HCT116 (cell line): ENCODE results near the gene SIRPB1. TPM values are rescaled to one million over a fixed set of nuclear protein-coding genes. Genes with fewer than 3 reads are reported as not detected.

Source experiments
- ATAC-seq: fragments of 200-7000 bp; cut with Tn5 transposase; 2 replicates; pipeline ENCODE4 v1.9.1; 2020; ENCODE audit warnings: mild to moderate bottlenecking, moderate library complexity
- BruUV-seq: library from RNA; stranded (reverse); fragments of 400-500 nt; replicated peaks from 2 replicates; lab custom pipeline; 2021; lab: Mats Ljungman, UMichigan
- CTCF ChIA-PET: fragments of 300-600 bp; sonication (Branson Sonifier 250); formaldehyde crosslinking; loops from one replicate; lab custom pipeline; 2021; ENCODE audit warnings: antibody characterized with exemption; lab: Charles Lee
- POLR2A ChIA-PET: fragments of 300-600, 350-600 bp; sonication (Branson Sonifier 250); formaldehyde crosslinking; loops from one replicate; lab custom pipeline; 2021; ENCODE audit warnings: antibody characterized with exemption; lab: Charles Lee
- RAD21 ChIA-PET, 2 experiments: fragments of 300-600 bp; sonication (Branson Sonifier 250); formaldehyde crosslinking; loops; one replicate each; lab custom pipeline; 2023; ENCODE audit warnings: low total read pairs in 2 of 2; ENCODE audit not compliant: uncharacterized antibody in 2 of 2, unreplicated experiment in 2 of 2, low non-redundant PET in 1 of 2; lab: Charles Lee
- DNase-seq: peaks from one replicate; pipeline ENCODE4 v3.0.0-alpha.2; 2010; ENCODE audit warnings: low read depth, low spot score
- H2AFZ ChIP-seq: fragments of 200-600 bp; shearing (Covaris generic), sonication (generic); 2 replicates; pipeline ENCODE4 v1.6.1; 2017; ENCODE audit warnings: low read depth, mixed run types, mixed read lengths, antibody characterized with exemption, low read length; ENCODE audit not compliant: poor library complexity, severe bottlenecking
- H3K27ac ChIP-seq: 2 replicates; pipeline ENCODE4 v1.5.1; 2012; ENCODE audit warnings: low read depth, low read length
- H3K27me3 ChIP-seq: fragments of 200-600 bp; sonication (generic); 2 replicates; pipeline ENCODE4 v1.6.1; 2016; ENCODE audit warnings: mixed run types, low read length, mixed read lengths; ENCODE audit not compliant: insufficient read depth
- H3K36me3 ChIP-seq, 2 experiments: fragments of 200-500 bp in 1 of 2; fragments of 200-600 bp in 1 of 2; sonication (Bioruptor generic) in 1 of 2; sonication (generic) in 1 of 2; 2 replicates each; pipeline versions ENCODE4 v1.5.1 to v1.6.1; 2014 to 2016; ENCODE audit warnings: low read length in 2 of 2, inconsistent platforms in 1 of 2, mixed read lengths in 1 of 2, mixed run types in 1 of 2; ENCODE audit not compliant: insufficient read depth in 2 of 2, control insufficient read depth in 1 of 2
- H3K4me1 ChIP-seq, 2 experiments: fragments of 200-600 bp in 1 of 2; sonication (generic) in 1 of 2; 2 replicates each; pipeline versions ENCODE4 v1.5.1 to v1.6.1; 2012 to 2017; ENCODE audit warnings: low read length in 2 of 2, inconsistent platforms in 1 of 2, mild to moderate bottlenecking in 1 of 2, mixed read lengths in 1 of 2, mixed run types in 1 of 2, moderate library complexity in 1 of 2; ENCODE audit not compliant: insufficient read depth in 2 of 2, control insufficient read depth in 1 of 2
- H3K4me2 ChIP-seq: fragments of 200-600 bp; sonication (generic); 2 replicates; pipeline ENCODE4 v1.6.1; 2017; ENCODE audit warnings: mixed run types, low read length, mixed read lengths
- H3K4me3 ChIP-seq, 2 experiments: fragments of 200-600 bp in 1 of 2; sonication (generic) in 1 of 2; replicated peaks in 1 of 2; 2 replicates each; pipeline ENCODE4 v1.5.1; 2011 to 2016; ENCODE audit warnings: low read length in 2 of 2, control low read depth in 1 of 2, low read depth in 1 of 2, mild to moderate bottlenecking in 1 of 2, mixed read lengths in 1 of 2, mixed run types in 1 of 2
- H3K79me2 ChIP-seq: fragments of 200-600 bp; sonication (generic); 2 replicates; pipeline ENCODE4 v1.6.1; 2017; ENCODE audit warnings: mild to moderate bottlenecking, mixed run types, low read length, moderate library complexity, mixed read lengths; ENCODE audit not compliant: insufficient read depth
- H3K9ac ChIP-seq: fragments of 200-600 bp; sonication (generic); 2 replicates; pipeline ENCODE4 v1.6.1; 2016; ENCODE audit warnings: low read length, mixed read lengths
- H3K9me2 ChIP-seq: fragments of 200-600 bp; sonication (generic), shearing (Covaris generic); 2 replicates; pipeline ENCODE4 v1.6.1; 2017; ENCODE audit warnings: mixed run types, mild to moderate bottlenecking, moderate library complexity; ENCODE audit not compliant: insufficient read depth
- H3K9me3 ChIP-seq, 2 experiments: fragments of 200-500 bp in 1 of 2; fragments of 200-600 bp in 1 of 2; sonication (Bioruptor generic) in 1 of 2; sonication (generic) in 1 of 2; 2 replicates each; pipeline ENCODE4 v1.6.1; 2014 to 2017; ENCODE audit warnings: low read length in 2 of 2, mixed read lengths in 2 of 2, inconsistent platforms in 1 of 2, low read depth in 1 of 2, mild to moderate bottlenecking in 1 of 2, mixed run types in 1 of 2, moderate library complexity in 1 of 2; ENCODE audit not compliant: control insufficient read depth in 1 of 2, insufficient read depth in 1 of 2
- H4K20me1 ChIP-seq: fragments of 200-600 bp; sonication (generic), shearing (Covaris generic); 2 replicates; pipeline ENCODE4 v1.6.1; 2017; ENCODE audit warnings: mixed run types, mild to moderate bottlenecking, moderate library complexity; ENCODE audit not compliant: insufficient read depth
- CBX3 ChIP-seq: IDR thresholded peaks from 2 replicates; pipeline ENCODE4 v1.6.1; 2012; ENCODE audit warnings: low read depth
- EGR1 ChIP-seq: IDR thresholded peaks from 2 replicates; pipeline ENCODE4 v1.6.1; 2012; ENCODE audit warnings: low read depth
- ELF1 ChIP-seq: IDR thresholded peaks from 2 replicates; pipeline ENCODE4 v1.6.1; 2012; ENCODE audit warnings: low read depth, borderline replicate concordance
- EZH2 ChIP-seq: fragments of 200-600 bp; sonication (generic); IDR thresholded peaks from 2 replicates; pipeline ENCODE4 v1.6.1; 2017; ENCODE audit warnings: antibody characterized with exemption, mixed run types
- JUND ChIP-seq: IDR thresholded peaks from 2 replicates; pipeline ENCODE4 v1.6.1; 2012
- POLR2A ChIP-seq: IDR thresholded peaks from 2 replicates; pipeline ENCODE4 v1.7.0; 2011; ENCODE audit warnings: borderline replicate concordance; ENCODE audit not compliant: insufficient read depth, insufficient read length; ENCODE audit errors: extremely low read depth
- POLR2AphosphoS5 ChIP-seq: IDR thresholded peaks from 2 replicates; pipeline ENCODE4 v1.6.1; 2011; ENCODE audit warnings: mild to moderate bottlenecking, low read depth, low read length, moderate library complexity
- SIN3A ChIP-seq: IDR thresholded peaks from 2 replicates; pipeline ENCODE4 v1.6.1; 2012; ENCODE audit warnings: low read depth
- SRF ChIP-seq: IDR thresholded peaks from 2 replicates; pipeline ENCODE4 v1.6.1; 2012; ENCODE audit warnings: low read depth
- TCF7L2 ChIP-seq: IDR thresholded peaks from 2 replicates; pipeline ENCODE4 v1.7.0; 2011; ENCODE audit warnings: borderline replicate concordance, inconsistent platforms; ENCODE audit not compliant: insufficient read depth, insufficient read length; ENCODE audit errors: extremely low read depth
- YY1 ChIP-seq: IDR thresholded peaks from 2 replicates; pipeline ENCODE4 v1.6.1; 2011; ENCODE audit warnings: low read length, low read depth, moderate library complexity, mild to moderate bottlenecking; ENCODE audit not compliant: insufficient replicate concordance; ENCODE audit errors: extremely low read depth
- ZFX ChIP-seq: fragments of 450-650 bp; IDR thresholded peaks from 2 replicates; pipeline ENCODE4 v1.6.1; 2017
- intact Hi-C: fragments of 100-400 bp; cut with micrococcal nuclease; formaldehyde crosslinking; loops from 2 replicates; pipeline ENCODE4 v1.10.0; 2022
- total RNA-seq: library from RNA; stranded (reverse); gene quantifications from one replicate; pipeline ENCODE4 v1.2.1, GENCODE V29; 2021; ENCODE audit not compliant: unreplicated experiment
- TF ChIP-seq, protein P1 (sequence below), 3 experiments: fragments of 200-600 bp in 1 of 3; sonication (generic) in 1 of 3; IDR thresholded peaks in 2 of 3; conservative IDR thresholded peaks in 1 of 3; 2 replicates each; pipeline ENCODE4 v1.5.1; 2012 to 2017; ENCODE audit warnings: low read depth in 2 of 3, low read length in 2 of 3, antibody characterized with exemption in 1 of 3, borderline replicate concordance in 1 of 3, control low read depth in 1 of 3, mild to moderate bottlenecking in 1 of 3, mixed read lengths in 1 of 3, mixed run types in 1 of 3, moderate library complexity in 1 of 3; ENCODE audit not compliant: insufficient read depth in 1 of 3
- TF ChIP-seq, protein P2 (sequence below): IDR thresholded peaks from 2 replicates; pipeline ENCODE4 v1.6.1; 2012
- TF ChIP-seq, protein P3 (sequence below): IDR thresholded peaks from 2 replicates; pipeline ENCODE4 v1.6.1; 2011; ENCODE audit warnings: mild to moderate bottlenecking, low read length, moderate library complexity; ENCODE audit not compliant: insufficient replicate concordance; ENCODE audit errors: extremely low read depth
- TF ChIP-seq, protein P4 (sequence below): IDR thresholded peaks from 2 replicates; pipeline ENCODE4 v1.6.1; 2012; ENCODE audit warnings: low read depth

The SIRPB1 gene
- total RNA-seq, 1 experiment from 2014 or later = 1.9 TPM

DNA sequence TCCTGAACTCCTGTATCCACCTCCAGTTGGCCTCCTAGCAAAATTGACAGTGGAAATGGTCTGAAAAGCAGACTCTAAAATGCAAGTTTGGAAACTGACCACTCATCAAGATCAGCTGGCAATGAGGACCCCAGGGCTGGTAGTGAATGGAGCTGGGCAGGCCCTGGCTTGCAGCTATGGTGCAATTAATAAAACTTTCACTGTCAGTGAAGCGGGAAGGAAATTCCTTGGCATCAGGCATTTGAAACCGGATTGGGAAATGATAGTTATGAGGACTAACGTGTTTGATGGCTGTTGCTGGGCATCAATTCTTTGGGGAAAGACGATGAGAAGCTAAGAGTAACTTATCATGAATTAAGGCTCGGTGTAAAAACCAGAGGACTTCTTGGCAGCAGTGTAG is 19.1 kb downstream of the SIRPB1 start (continued):
- TF ChIP-seq, protein P1, sequence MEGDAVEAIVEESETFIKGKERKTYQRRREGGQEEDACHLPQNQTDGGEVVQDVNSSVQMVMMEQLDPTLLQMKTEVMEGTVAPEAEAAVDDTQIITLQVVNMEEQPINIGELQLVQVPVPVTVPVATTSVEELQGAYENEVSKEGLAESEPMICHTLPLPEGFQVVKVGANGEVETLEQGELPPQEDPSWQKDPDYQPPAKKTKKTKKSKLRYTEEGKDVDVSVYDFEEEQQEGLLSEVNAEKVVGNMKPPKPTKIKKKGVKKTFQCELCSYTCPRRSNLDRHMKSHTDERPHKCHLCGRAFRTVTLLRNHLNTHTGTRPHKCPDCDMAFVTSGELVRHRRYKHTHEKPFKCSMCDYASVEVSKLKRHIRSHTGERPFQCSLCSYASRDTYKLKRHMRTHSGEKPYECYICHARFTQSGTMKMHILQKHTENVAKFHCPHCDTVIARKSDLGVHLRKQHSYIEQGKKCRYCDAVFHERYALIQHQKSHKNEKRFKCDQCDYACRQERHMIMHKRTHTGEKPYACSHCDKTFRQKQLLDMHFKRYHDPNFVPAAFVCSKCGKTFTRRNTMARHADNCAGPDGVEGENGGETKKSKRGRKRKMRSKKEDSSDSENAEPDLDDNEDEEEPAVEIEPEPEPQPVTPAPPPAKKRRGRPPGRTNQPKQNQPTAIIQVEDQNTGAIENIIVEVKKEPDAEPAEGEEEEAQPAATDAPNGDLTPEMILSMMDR (IDR thresholded peaks at IDR 0.05 in 2 of 3, conservative IDR thresholded peaks at IDR 0.05 in 1 of 3; ENCODE audit: borderline replicate concordance in 1 of 3, insufficient read depth in 1 of 3, low read depth in 2 of 3, low read length in 2 of 3) = no peak
- TF ChIP-seq, protein P2, sequence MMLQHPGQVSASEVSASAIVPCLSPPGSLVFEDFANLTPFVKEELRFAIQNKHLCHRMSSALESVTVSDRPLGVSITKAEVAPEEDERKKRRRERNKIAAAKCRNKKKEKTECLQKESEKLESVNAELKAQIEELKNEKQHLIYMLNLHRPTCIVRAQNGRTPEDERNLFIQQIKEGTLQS = no peak
- TF ChIP-seq, protein P3, sequence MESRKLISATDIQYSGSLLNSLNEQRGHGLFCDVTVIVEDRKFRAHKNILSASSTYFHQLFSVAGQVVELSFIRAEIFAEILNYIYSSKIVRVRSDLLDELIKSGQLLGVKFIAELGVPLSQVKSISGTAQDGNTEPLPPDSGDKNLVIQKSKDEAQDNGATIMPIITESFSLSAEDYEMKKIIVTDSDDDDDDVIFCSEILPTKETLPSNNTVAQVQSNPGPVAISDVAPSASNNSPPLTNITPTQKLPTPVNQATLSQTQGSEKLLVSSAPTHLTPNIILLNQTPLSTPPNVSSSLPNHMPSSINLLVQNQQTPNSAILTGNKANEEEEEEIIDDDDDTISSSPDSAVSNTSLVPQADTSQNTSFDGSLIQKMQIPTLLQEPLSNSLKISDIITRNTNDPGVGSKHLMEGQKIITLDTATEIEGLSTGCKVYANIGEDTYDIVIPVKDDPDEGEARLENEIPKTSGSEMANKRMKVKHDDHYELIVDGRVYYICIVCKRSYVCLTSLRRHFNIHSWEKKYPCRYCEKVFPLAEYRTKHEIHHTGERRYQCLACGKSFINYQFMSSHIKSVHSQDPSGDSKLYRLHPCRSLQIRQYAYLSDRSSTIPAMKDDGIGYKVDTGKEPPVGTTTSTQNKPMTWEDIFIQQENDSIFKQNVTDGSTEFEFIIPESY = no peak
- TF ChIP-seq POLR2A (no peak), SRF (no peak), CBX3 (no peak), EZH2 (no peak), TCF7L2 (no peak), JUND (no peak)

DNA sequence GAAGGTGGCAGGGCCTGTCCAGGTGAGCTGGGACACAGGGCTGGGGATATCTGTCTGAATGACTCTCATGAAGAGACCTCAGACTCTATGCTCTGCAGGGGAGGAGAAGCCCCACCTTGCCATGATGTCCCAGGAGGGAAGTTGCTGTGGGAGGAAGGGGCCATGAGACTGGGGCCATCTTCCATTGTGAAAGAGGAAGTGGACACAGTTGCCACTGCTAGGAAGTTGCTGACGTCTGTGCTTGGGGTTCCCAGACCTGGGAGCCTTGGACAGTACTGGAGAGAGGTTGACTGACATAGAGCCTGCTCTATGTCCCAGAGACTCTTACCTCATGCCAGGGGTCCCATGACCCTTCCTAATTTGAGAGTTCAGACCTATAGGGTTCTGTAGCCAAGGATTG is 24.5 kb downstream of the SIRPB1 start:
- Histone ChIP-seq H3K9ac (no peak overlapping the region), H2AFZ (no peak overlapping the region), H3K9me3 (no peaks in the 10 kb centered on the region), H4K20me1 (no peaks in the 10 kb centered on the region), H3K4me2 (no peak overlapping the region), H3K27ac (no peak overlapping the region), H3K4me1 (no peaks in the 10 kb centered on the region), H3K79me2 (no peaks in the 10 kb centered on the region), H3K27me3 (no peaks in the 10 kb centered on the region), H3K9me2 (no peaks in the 10 kb centered on the region), H3K4me3 (no peak overlapping the region), H3K36me3 (no peaks in the 10 kb centered on the region)
- ChIA-PET RAD21 (no interaction called here), POLR2A (no interaction called here), CTCF (no interaction called here)
- ATAC-seq (no peak), DNase-seq (no peak)
- no TSS peak for BruUV-seq
- intact Hi-C loops = no loop called here
- no peak for TF ChIP-seq POLR2A
- no peak for TF ChIP-seq CBX3
- no peak for TF ChIP-seq POLR2AphosphoS5
- no peak for TF ChIP-seq JUND
- TF ChIP-seq, protein P4, sequence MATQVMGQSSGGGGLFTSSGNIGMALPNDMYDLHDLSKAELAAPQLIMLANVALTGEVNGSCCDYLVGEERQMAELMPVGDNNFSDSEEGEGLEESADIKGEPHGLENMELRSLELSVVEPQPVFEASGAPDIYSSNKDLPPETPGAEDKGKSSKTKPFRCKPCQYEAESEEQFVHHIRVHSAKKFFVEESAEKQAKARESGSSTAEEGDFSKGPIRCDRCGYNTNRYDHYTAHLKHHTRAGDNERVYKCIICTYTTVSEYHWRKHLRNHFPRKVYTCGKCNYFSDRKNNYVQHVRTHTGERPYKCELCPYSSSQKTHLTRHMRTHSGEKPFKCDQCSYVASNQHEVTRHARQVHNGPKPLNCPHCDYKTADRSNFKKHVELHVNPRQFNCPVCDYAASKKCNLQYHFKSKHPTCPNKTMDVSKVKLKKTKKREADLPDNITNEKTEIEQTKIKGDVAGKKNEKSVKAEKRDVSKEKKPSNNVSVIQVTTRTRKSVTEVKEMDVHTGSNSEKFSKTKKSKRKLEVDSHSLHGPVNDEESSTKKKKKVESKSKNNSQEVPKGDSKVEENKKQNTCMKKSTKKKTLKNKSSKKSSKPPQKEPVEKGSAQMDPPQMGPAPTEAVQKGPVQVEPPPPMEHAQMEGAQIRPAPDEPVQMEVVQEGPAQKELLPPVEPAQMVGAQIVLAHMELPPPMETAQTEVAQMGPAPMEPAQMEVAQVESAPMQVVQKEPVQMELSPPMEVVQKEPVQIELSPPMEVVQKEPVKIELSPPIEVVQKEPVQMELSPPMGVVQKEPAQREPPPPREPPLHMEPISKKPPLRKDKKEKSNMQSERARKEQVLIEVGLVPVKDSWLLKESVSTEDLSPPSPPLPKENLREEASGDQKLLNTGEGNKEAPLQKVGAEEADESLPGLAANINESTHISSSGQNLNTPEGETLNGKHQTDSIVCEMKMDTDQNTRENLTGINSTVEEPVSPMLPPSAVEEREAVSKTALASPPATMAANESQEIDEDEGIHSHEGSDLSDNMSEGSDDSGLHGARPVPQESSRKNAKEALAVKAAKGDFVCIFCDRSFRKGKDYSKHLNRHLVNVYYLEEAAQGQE = no peak
- TF ChIP-seq ELF1 = no peak
- TF ChIP-seq YY1 = no peak
- TF ChIP-seq, protein P3 = no peak
- no peak for TF ChIP-seq EGR1
- TF ChIP-seq SIN3A = no peak
- TF ChIP-seq ZFX = no peak
